ENCODE data around the gene FOXF2. TPM values are rescaled to one million over a fixed set of nuclear protein-coding genes. Genes with fewer than 3 reads are reported as not detected.

FOXF2 gene
- total RNA-seq, 1 experiment from 2014 or later: not detected

- peaks cover 28% of the 10 kb centered on the region for H3K27me3 ChIP-seq (ENCODE audit: low read length)
- intact Hi-C loops (cut with micrococcal nuclease): no loop called here
- H3K27ac ChIP-seq (ENCODE audit: low read length): no peak overlapping the region
- peak overlapping the region; percentile 51 for H3K4me2 ChIP-seq (ENCODE audit: low read length)
- H3K9me2 ChIP-seq (replicated peaks; ENCODE audit: low read length): no peaks in the 10 kb centered on the region
- H3K4me3 ChIP-seq (ENCODE audit: low read length): no peak overlapping the region
- DNase-seq: peak; percentile 83
- H3K4me1 ChIP-seq (ENCODE audit: insufficient read depth, low read length): no peaks in the 10 kb centered on the region
- H3F3A ChIP-seq (ENCODE audit: low read length, unreplicated experiment): no peaks in the 10 kb centered on the region
- peak; percentile 82 for TF ChIP-seq CTCF (conservative IDR thresholded peaks at IDR 0.05; ENCODE audit: low read depth, low read length)
- no peak for TF ChIP-seq EZH2 (IDR thresholded peaks at IDR 0.05; ENCODE audit: low read length, unreplicated experiment)
- peak overlapping the region; percentile 14 for H2AFZ ChIP-seq (ENCODE audit: low read length)
- H3K9ac ChIP-seq (ENCODE audit: low read length): no peak overlapping the region
- ChIA-PET CTCF (interaction anchor here (0.6 to 1.0 kb wide), 2 partner anchors 12 to 22 kb away, joined by 5 to 9 read pairs; no protein-coding TSS in a partner anchor), POLR2A (ENCODE audit: unreplicated experiment) (no interaction called here)
- H3K36me3 ChIP-seq (ENCODE audit: low read depth, low read length): no peaks in the 10 kb centered on the region
- ATAC-seq: peak; percentile 90
- H3K79me2 ChIP-seq (ENCODE audit: low read length): no peaks in the 10 kb centered on the region
- H4K20me1 ChIP-seq (ENCODE audit: low read length): no peaks in the 10 kb centered on the region
- BruUV-seq (replicated peaks): no TSS peak
- no peaks in the 10 kb centered on the region for H3K9me3 ChIP-seq (ENCODE audit: low read length)
Measured at GRCh38 chr6:1424306-1424927, 35.0 kb downstream of the FOXF2 start.

GRCh38 chr6:1426416-1426815 lies 37.0 kb downstream of the FOXF2 start:
- no peaks in the 10 kb centered on the region for H3K9me3 ChIP-seq (ENCODE audit: low read length)
- H3K4me1 ChIP-seq (ENCODE audit: insufficient read depth, low read length): no peaks in the 10 kb centered on the region
- no peaks in the 10 kb centered on the region for H3K79me2 ChIP-seq (ENCODE audit: low read length)
- H3K27me3 ChIP-seq (ENCODE audit: low read length): peaks cover 22% of the 10 kb centered on the region
- no TSS peak for BruUV-seq (replicated peaks)
- no peak overlapping the region for H3K27ac ChIP-seq (ENCODE audit: low read length)
- ChIA-PET POLR2A (ENCODE audit: unreplicated experiment) (no interaction called here), CTCF (interaction anchor here (1.0 kb wide), 1 partner anchor 45 kb away, joined by 3 read pairs; no protein-coding TSS in a partner anchor)
- no peaks in the 10 kb centered on the region for H4K20me1 ChIP-seq (ENCODE audit: low read length)
- no peak overlapping the region for H3K4me2 ChIP-seq (ENCODE audit: low read length)
- no peak overlapping the region for H3K4me3 ChIP-seq (ENCODE audit: low read length)
- H3K9me2 ChIP-seq (replicated peaks; ENCODE audit: low read length): no peaks in the 10 kb centered on the region
- no peak for TF ChIP-seq CTCF (conservative IDR thresholded peaks at IDR 0.05; ENCODE audit: low read depth, low read length)
- TF ChIP-seq EZH2phosphoT487 (IDR thresholded peaks at IDR 0.05; ENCODE audit: borderline replicate concordance, low read length): no peak
- TF ChIP-seq EZH2 (IDR thresholded peaks at IDR 0.05; ENCODE audit: low read length, unreplicated experiment): no peak
- no peak overlapping the region for H3K9ac ChIP-seq (ENCODE audit: low read length)
- no peak for ATAC-seq
- DNase-seq: no peak
- no peaks in the 10 kb centered on the region for H3K36me3 ChIP-seq (ENCODE audit: low read depth, low read length)
- H3F3A ChIP-seq (ENCODE audit: low read length, unreplicated experiment): no peaks in the 10 kb centered on the region
- H2AFZ ChIP-seq (ENCODE audit: low read length): no peak overlapping the region
- intact Hi-C loops (cut with micrococcal nuclease): no loop called here

- no peaks in the 10 kb centered on the region for H3K9me2 ChIP-seq (replicated peaks; ENCODE audit: low read length)
- no peak overlapping the region for H3K4me3 ChIP-seq (ENCODE audit: low read length)
- CTCF ChIA-PET: interaction anchor here (1.4 to 1.8 kb wide), 2 partner anchors 11 to 42 kb away, joined by 7 to 9 read pairs; no protein-coding TSS in a partner anchor
- DNase-seq (peak; percentile 26), ATAC-seq (0 out of 2 replicates have a peak, but pooled peaks have one; percentile 30)
- no peak overlapping the region for H3K9ac ChIP-seq (ENCODE audit: low read length)
- H3K36me3 ChIP-seq (ENCODE audit: low read depth, low read length): no peaks in the 10 kb centered on the region
- TF ChIP-seq EZH2phosphoT487 (IDR thresholded peaks at IDR 0.05; ENCODE audit: borderline replicate concordance, low read length) (no peak), CTCF (conservative IDR thresholded peaks at IDR 0.05; ENCODE audit: low read depth, low read length) (no peak), EZH2 (IDR thresholded peaks at IDR 0.05; ENCODE audit: low read length, unreplicated experiment) (no peak)
- no peaks in the 10 kb centered on the region for H3K9me3 ChIP-seq (ENCODE audit: low read length)
- intact Hi-C loops (cut with micrococcal nuclease): loop anchor here (1.0 to 2.0 kb wide), 2 partner anchors 639 to 714 kb away; no protein-coding TSS in a partner anchor
- no peaks in the 10 kb centered on the region for H3F3A ChIP-seq (ENCODE audit: low read length, unreplicated experiment)
- H2AFZ ChIP-seq (ENCODE audit: low read length): no peak overlapping the region
- H3K79me2 ChIP-seq (ENCODE audit: low read length): no peaks in the 10 kb centered on the region
- no peak overlapping the region for H3K27ac ChIP-seq (ENCODE audit: low read length)
- POLR2A ChIA-PET (ENCODE audit: unreplicated experiment): no interaction called here
- H3K4me1 ChIP-seq (ENCODE audit: insufficient read depth, low read length): peaks cover 4% of the 10 kb centered on the region; the same call in 1 of the 2 replicates
- H3K27me3 ChIP-seq (ENCODE audit: low read length): peaks cover 19% of the 10 kb centered on the region
- no peaks in the 10 kb centered on the region for H4K20me1 ChIP-seq (ENCODE audit: low read length)
- BruUV-seq (replicated peaks): no TSS peak
- H3K4me2 ChIP-seq (ENCODE audit: low read length): peak overlapping the region; percentile 57; the same call in 1 of the 2 replicates
Measured at GRCh38 chr6:1435806-1436205, 46.4 kb downstream of the FOXF2 start.
